Osteoblast (primary cell): ENCODE results near the gene TTLL1. TPM values are rescaled to one million over a fixed set of nuclear protein-coding genes. Genes with fewer than 3 reads are reported as not detected.
A peak's percentile ranks its signal among the peaks of the same experiment; 100 is the strongest.

Source experiments
- DNase-seq: peaks from one replicate; pipeline ENCODE4 v3.0.0; 2011; ENCODE audit warnings: low spot score, mixed read lengths; ENCODE audit not compliant: insufficient read length; ENCODE audit errors: missing footprints
- H2AFZ ChIP-seq: 2 replicates; pipeline ENCODE4 v1.6.0; 2011; ENCODE audit warnings: mild to moderate bottlenecking, low read length
- H3K27ac ChIP-seq: 2 replicates; pipeline ENCODE4 v1.5.1; 2011; ENCODE audit warnings: mild to moderate bottlenecking, low read depth, low read length, moderate library complexity
- H3K27me3 ChIP-seq: 2 replicates; pipeline ENCODE4 v1.6.0; 2012; ENCODE audit warnings: mild to moderate bottlenecking, control low read depth, inconsistent platforms, low read length, moderate library complexity; ENCODE audit not compliant: insufficient read depth
- H3K36me3 ChIP-seq: 2 replicates; pipeline ENCODE4 v1.5.1; 2011; ENCODE audit warnings: mild to moderate bottlenecking, low read length, control low read depth, moderate library complexity; ENCODE audit not compliant: insufficient read depth
- H3K4me1 ChIP-seq: 2 replicates; pipeline ENCODE4 v1.5.1; 2011; ENCODE audit warnings: mild to moderate bottlenecking, low read length, control low read depth, moderate library complexity; ENCODE audit not compliant: insufficient read depth
- H3K4me2 ChIP-seq: 2 replicates; pipeline ENCODE4 v1.6.0; 2011; ENCODE audit warnings: mild to moderate bottlenecking, low read length; ENCODE audit not compliant: insufficient read depth
- H3K4me3 ChIP-seq: fragments of 200-600 bp; sonication (generic); 3 replicates; pipeline ENCODE4 v1.5.1; 2012; ENCODE audit warnings: mild to moderate bottlenecking, low read length, inconsistent platforms; ENCODE audit not compliant: insufficient read depth
- H3K79me2 ChIP-seq: 2 replicates; pipeline ENCODE4 v1.6.0; 2012; ENCODE audit warnings: mild to moderate bottlenecking, low read length, control low read depth, inconsistent platforms; ENCODE audit not compliant: insufficient read depth
- H3K9me3 ChIP-seq: 2 replicates; pipeline ENCODE4 v1.5.1; 2011; ENCODE audit warnings: low read depth, low read length, control low read depth
- H4K20me1 ChIP-seq: 2 replicates; pipeline ENCODE4 v1.6.0; 2012; ENCODE audit warnings: mild to moderate bottlenecking, low read length, control low read depth; ENCODE audit not compliant: insufficient read depth
- CTCF ChIP-seq: IDR thresholded peaks from 2 replicates; pipeline ENCODE4 v1.5.1; 2011; ENCODE audit warnings: mild to moderate bottlenecking, low read depth, low read length, moderate library complexity; ENCODE audit errors: extremely low read depth
- total RNA-seq: library from RNA; depleted of rRNA; stranded (reverse); fragments of >200 nt; gene quantifications from 2 replicates; pipeline ENCODE4 v1.2.3, GENCODE V29; 2012

TTLL1 gene
- total RNA-seq, 1 donor = 15.9 TPM

- H3K4me2 ChIP-seq = no peak overlapping the region
- no peaks in the 10 kb centered on the region for H3K4me1 ChIP-seq
- DNase-seq = peak; percentile 30
- H3K27me3 ChIP-seq = no peaks in the 10 kb centered on the region
- H3K9me3 ChIP-seq = no peaks in the 10 kb centered on the region
- no peak overlapping the region for H2AFZ ChIP-seq
- H3K4me3 ChIP-seq = no peak overlapping the region
- H4K20me1 ChIP-seq = peaks cover 3% of the 10 kb centered on the region
- no peaks in the 10 kb centered on the region for H3K79me2 ChIP-seq
- H3K36me3 ChIP-seq = peaks cover 5% of the 10 kb centered on the region
- no peak overlapping the region for H3K27ac ChIP-seq
- TF ChIP-seq CTCF = no peak
These were observed 7.2 kb downstream of the TTLL1 start for GRCh38 chr22:43081968-43082367.

GRCh38 chr22:43080616-43081015 is 8.6 kb downstream of the TTLL1 start:
- no peak overlapping the region for H2AFZ ChIP-seq
- H3K4me1 ChIP-seq = no peaks in the 10 kb centered on the region
- no peak overlapping the region for H3K4me3 ChIP-seq
- no peak overlapping the region for H3K4me2 ChIP-seq
- H3K27ac ChIP-seq = no peak overlapping the region
- no peaks in the 10 kb centered on the region for H3K9me3 ChIP-seq
- H3K79me2 ChIP-seq = no peaks in the 10 kb centered on the region
- no peaks in the 10 kb centered on the region for H3K27me3 ChIP-seq
- peaks cover 3% of the 10 kb centered on the region for H4K20me1 ChIP-seq
- DNase-seq = peak; percentile 49
- peaks cover 5% of the 10 kb centered on the region for H3K36me3 ChIP-seq
- no peak for TF ChIP-seq CTCF

GRCh38 chr22:43079742-43080141 is 9.4 kb downstream of the TTLL1 start:
- Histone ChIP-seq H3K4me2 (no peak overlapping the region), H3K36me3 (no peaks in the 10 kb centered on the region), H3K79me2 (no peaks in the 10 kb centered on the region), H2AFZ (no peak overlapping the region), H4K20me1 (peaks cover 3% of the 10 kb centered on the region), H3K9me3 (no peaks in the 10 kb centered on the region), H3K27me3 (no peaks in the 10 kb centered on the region), H3K4me3 (no peak overlapping the region), H3K4me1 (no peaks in the 10 kb centered on the region), H3K27ac (no peak overlapping the region)
- DNase-seq = peak; percentile 25
- no peak for TF ChIP-seq CTCF

GRCh38 chr22:43078522-43078921 is 10.7 kb downstream of the TTLL1 start:
- Histone ChIP-seq H3K4me1 (no peaks in the 10 kb centered on the region), H3K4me3 (no peak overlapping the region), H3K27ac (no peak overlapping the region), H2AFZ (no peak overlapping the region), H3K27me3 (no peaks in the 10 kb centered on the region), H4K20me1 (peaks cover 3% of the 10 kb centered on the region), H3K9me3 (no peaks in the 10 kb centered on the region), H3K36me3 (peaks cover under 1% of the 10 kb centered on the region), H3K4me2 (no peak overlapping the region), H3K79me2 (no peaks in the 10 kb centered on the region)
- DNase-seq = peak; percentile 31
- no peak for TF ChIP-seq CTCF
